SK-N-MC (cell line): ENCODE results near the gene GEN1.
A peak's percentile ranks its signal among the peaks of the same experiment; 100 is the strongest.

ENCODE experiments used
- DNase-seq: peaks from one replicate; pipeline ENCODE4 v3.0.0-alpha.2; 2011; ENCODE audit warnings: low read depth, low spot score
- H3K27ac ChIP-seq: fragments of 200-600 bp; sonication (generic); 2 replicates; pipeline ENCODE4 v1.5.1; 2016; ENCODE audit warnings: mixed run types
- H3K36me3 ChIP-seq: fragments of 200-600 bp; sonication (generic); 2 replicates; pipeline ENCODE4 v1.6.1; 2017; ENCODE audit warnings: antibody characterized with exemption, low read length, mixed read lengths; ENCODE audit not compliant: insufficient read depth
- H3K4me3 ChIP-seq: fragments of 200-600 bp; sonication (generic); 2 replicates; pipeline ENCODE4 v1.5.1; 2016
- H3K9ac ChIP-seq: fragments of 200-600 bp; sonication (generic); 2 replicates; pipeline ENCODE4 v1.8.0; 2017; ENCODE audit warnings: mixed run types, mixed read lengths; ENCODE audit not compliant: insufficient read length
- H3K9me3 ChIP-seq: fragments of 200-600 bp; sonication (generic); 2 replicates; pipeline ENCODE4 v1.6.1; 2017; ENCODE audit warnings: low read depth, mild to moderate bottlenecking, antibody characterized with exemption, low read length, moderate library complexity, mixed read lengths
- EZH2 ChIP-seq: fragments of 200-600 bp; sonication (generic); IDR thresholded peaks from one replicate; pipeline ENCODE4 v1.6.1; 2017; ENCODE audit warnings: antibody characterized with exemption
- FOXP2 ChIP-seq: optimal IDR thresholded peaks from 2 replicates; pipeline ENCODE3; 2011; ENCODE audit warnings: mild to moderate bottlenecking, moderate library complexity; ENCODE audit not compliant: insufficient read depth; ENCODE audit errors: extremely low read length, control extremely low read depth
- POLR2AphosphoS5 ChIP-seq: IDR thresholded peaks from 2 replicates; pipeline ENCODE4 v1.6.1; 2012; ENCODE audit warnings: mild to moderate bottlenecking, low read depth, low read length, borderline replicate concordance

The GEN1 gene

DNA sequence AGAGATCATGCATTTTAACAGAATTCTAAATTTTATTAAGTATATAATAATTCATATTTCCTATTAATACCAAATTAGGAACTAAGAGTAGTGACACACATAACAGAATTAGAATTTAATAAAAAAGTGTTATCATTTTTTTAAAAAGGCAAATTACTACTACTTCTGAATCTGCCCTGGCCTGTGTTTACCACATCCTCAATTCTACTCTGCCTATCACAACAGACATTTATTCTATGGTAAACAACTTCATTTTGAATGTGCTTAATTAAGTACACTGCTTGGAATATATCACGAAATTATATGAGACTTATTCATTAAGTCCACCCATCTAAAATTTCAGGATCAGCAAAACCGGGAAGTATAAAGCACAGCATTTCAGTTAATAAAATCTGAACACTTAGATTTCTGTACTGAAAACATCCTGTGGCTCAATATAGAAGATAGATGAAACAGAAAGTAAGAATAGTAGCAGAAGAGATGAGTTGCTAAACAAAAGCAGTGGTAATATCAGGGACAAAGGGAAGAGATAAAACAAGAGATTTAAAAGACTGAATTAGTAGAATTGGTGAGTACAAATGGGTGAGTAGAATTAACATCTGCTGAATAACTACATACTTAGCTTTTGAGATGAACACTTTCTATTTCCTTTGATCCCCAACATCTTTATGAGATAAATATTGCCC lies 4.0 kb upstream of the GEN1 start:
- TF ChIP-seq POLR2AphosphoS5 (no peak), FOXP2 (no peak), EZH2 (no peak)
- Histone ChIP-seq H3K9ac (no peak overlapping the region), H3K27ac (no peak overlapping the region), H3K9me3 (no peaks in the 10 kb centered on the region), H3K36me3 (peaks cover 5% of the 10 kb centered on the region), H3K4me3 (no peak overlapping the region)
- no peak for DNase-seq

DNA sequence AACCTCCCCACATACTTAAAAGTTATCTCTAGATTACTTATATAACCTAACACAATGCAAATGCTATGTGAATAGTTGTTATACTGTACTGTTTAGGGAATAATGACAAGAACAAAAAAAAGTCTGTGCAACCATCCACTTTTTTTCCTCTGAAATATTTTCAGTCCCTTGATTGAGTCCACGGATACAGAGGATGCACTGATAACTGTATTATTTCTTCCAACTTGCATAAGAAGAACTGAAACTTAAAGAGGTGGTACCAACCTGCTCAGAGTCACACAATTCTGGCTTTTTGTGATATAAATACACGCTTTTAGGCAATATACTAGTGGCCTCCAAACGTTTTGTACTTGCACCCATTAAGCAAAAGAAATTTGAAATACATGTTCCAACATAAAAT lies 1.7 kb upstream of the GEN1 start:
- Histone ChIP-seq H3K9ac (peak overlapping the region; percentile 97), H3K4me3 (peak overlapping the region; percentile 88), H3K36me3 (no peaks in the 10 kb centered on the region; the same call in 1 of the 2 replicates), H3K27ac (no peak overlapping the region), H3K9me3 (no peaks in the 10 kb centered on the region)
- no peak for DNase-seq
- TF ChIP-seq FOXP2 = no peak
- no peak for TF ChIP-seq POLR2AphosphoS5
- no peak for TF ChIP-seq EZH2

- Histone ChIP-seq H3K4me3 (peak overlapping the region; percentile 88), H3K9me3 (no peaks in the 10 kb centered on the region), H3K9ac (peak overlapping the region; percentile 97), H3K36me3 (no peaks in the 10 kb centered on the region; the same call in 1 of the 2 replicates), H3K27ac (peak overlapping the region; percentile 97)
- no peak for TF ChIP-seq EZH2
- TF ChIP-seq FOXP2 = no peak
- TF ChIP-seq POLR2AphosphoS5 = peak; percentile 82; the same call in 1 of the 2 replicates
- no peak for DNase-seq
Observed at GRCh38 chr2:17752892-17753802, 791 bp upstream of the GEN1 start.

DNA sequence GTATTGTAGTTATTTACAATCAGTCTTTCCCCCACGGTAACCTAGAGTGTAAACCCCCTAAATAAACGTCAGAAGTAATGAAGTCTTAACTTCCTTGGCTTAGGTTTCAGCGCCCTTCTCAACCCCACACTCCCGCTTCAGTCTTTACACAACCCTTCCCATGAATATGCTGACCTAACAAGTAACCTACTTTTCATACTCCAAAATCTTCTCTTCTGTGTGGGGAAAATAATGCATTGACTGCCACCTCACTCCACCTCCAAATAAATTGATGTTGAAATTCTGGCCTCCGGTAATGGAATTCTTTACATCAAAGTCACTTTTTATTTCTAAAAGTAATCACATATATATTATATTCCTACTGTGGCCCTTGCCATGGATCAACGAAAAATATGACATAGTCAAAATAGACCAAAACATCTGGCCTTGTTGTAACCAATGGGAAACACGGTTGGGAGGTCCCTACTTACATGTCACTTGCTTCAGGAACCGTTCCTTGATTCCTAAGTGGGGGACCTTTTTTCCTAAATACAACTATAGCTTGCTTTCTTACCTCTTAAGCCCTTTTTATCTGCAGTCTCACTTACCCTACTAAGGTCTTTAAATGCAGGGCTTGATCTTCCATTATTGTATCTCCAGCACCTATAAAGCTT lies 961 bp downstream of the GEN1 start:
- peak overlapping the region; percentile 88 for H3K4me3 ChIP-seq
- DNase-seq = no peak
- H3K36me3 ChIP-seq = no peaks in the 10 kb centered on the region; the same call in 1 of the 2 replicates
- H3K27ac ChIP-seq = peak overlapping the region; percentile 97
- H3K9ac ChIP-seq = peak overlapping the region; percentile 97
- no peaks in the 10 kb centered on the region for H3K9me3 ChIP-seq
- TF ChIP-seq POLR2AphosphoS5 = no peak
- no peak for TF ChIP-seq FOXP2
- TF ChIP-seq EZH2 = no peak

- DNase-seq = no peak
- Histone ChIP-seq H3K27ac (no peak overlapping the region), H3K9me3 (no peaks in the 10 kb centered on the region), H3K4me3 (no peak overlapping the region), H3K9ac (peak overlapping the region; percentile 1), H3K36me3 (peaks cover 6% of the 10 kb centered on the region)
- TF ChIP-seq FOXP2 (no peak), EZH2 (no peak), POLR2AphosphoS5 (no peak)
Observed at GRCh38 chr2:17756668-17757067, 2.7 kb downstream of the GEN1 start.

GRCh38 chr2:17757321-17757720 lies 3.4 kb downstream of the GEN1 start:
- no peaks in the 10 kb centered on the region for H3K9me3 ChIP-seq
- H3K36me3 ChIP-seq = peaks cover 8% of the 10 kb centered on the region
- DNase-seq = no peak
- no peak overlapping the region for H3K4me3 ChIP-seq
- TF ChIP-seq FOXP2 (no peak), POLR2AphosphoS5 (no peak), EZH2 (no peak)
- H3K9ac ChIP-seq = peak overlapping the region; percentile 59
- no peak overlapping the region; the same call in 1 of the 2 replicates for H3K27ac ChIP-seq

- no peak for DNase-seq
Observed at GRCh38 chr2:17758118-17758517, 4.2 kb downstream of the GEN1 start.

DNA sequence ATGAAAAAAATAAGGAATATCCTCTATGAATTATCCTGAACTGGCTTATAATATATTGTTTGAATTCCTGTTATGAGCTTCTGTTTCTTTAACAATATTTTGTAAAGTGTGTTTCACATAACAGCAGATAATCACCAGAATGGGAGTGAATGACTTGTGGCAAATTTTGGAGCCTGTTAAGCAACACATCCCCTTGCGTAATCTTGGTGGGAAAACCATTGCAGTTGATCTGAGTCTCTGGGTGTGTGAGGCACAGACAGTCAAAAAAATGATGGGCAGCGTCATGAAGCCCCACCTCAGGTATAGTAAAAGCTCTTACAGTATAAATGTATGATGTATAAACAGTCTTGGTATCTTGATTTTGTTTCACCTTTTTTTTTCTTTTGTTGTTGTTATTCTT lies 5.9 kb downstream of the GEN1 start:
- TF ChIP-seq POLR2AphosphoS5 (no peak), FOXP2 (no peak), EZH2 (no peak)
- DNase-seq = no peak
- H3K9me3 ChIP-seq = no peaks in the 10 kb centered on the region
- H3K9ac ChIP-seq = no peak overlapping the region
- no peak overlapping the region for H3K4me3 ChIP-seq
- no peak overlapping the region for H3K27ac ChIP-seq
- H3K36me3 ChIP-seq = peaks cover 19% of the 10 kb centered on the region

More at GRCh38 chr2:17758118-17758517, 4.2 kb downstream of the GEN1 start:
- peaks cover 8% of the 10 kb centered on the region for H3K36me3 ChIP-seq
- H3K9ac ChIP-seq = peak overlapping the region; percentile 59
- H3K27ac ChIP-seq = peak overlapping the region; percentile 22; the same call in 1 of the 2 replicates
- no peaks in the 10 kb centered on the region for H3K9me3 ChIP-seq
- H3K4me3 ChIP-seq = no peak overlapping the region
- no peak for TF ChIP-seq FOXP2
- no peak for TF ChIP-seq POLR2AphosphoS5
- no peak for TF ChIP-seq EZH2
